ENCODE measurements around the gene APMAP.

- TF ChIP-seq CTCF (IDR thresholded peaks at IDR 0.05) (no peak), POLR2A (IDR thresholded peaks at IDR 0.05) (no peak)
Measured at GRCh38 chr20:25019381-25020155, 27.0 kb upstream of the APMAP start.

Data from uterus (tissue), 2 donors.